K562 (cell line): Measurements from ENCODE around the gene C12orf75. TPM values are rescaled to one million over a fixed set of nuclear protein-coding genes. Genes with fewer than 3 reads are reported as not detected.

ENCODE experiments used
- ATAC-seq: fragments of 200-7000 bp; cut with Tn5 transposase; 3 replicates; pipeline ENCODE4 v1.9.1; 2020; ENCODE audit warnings: moderate library complexity
- BruUV-seq: library from RNA; stranded (reverse); fragments of 400-500 nt; replicated peaks from 2 replicates; lab custom pipeline; 2021; lab: Mats Ljungman, UMichigan
- CTCF ChIA-PET: fragments of 300-600 bp; formaldehyde crosslinking; extraction: SDS; loops from one replicate; lab custom pipeline; 2021; ENCODE audit warnings: low intra/inter-chr PET ratio; lab: Yijun Ruan, JAX
- POLR2A ChIA-PET: fragments of 300-600, 350-650 bp; sonication (Branson Sonifier 250); formaldehyde crosslinking; extraction: SDS; loops from one replicate; lab custom pipeline; 2021; ENCODE audit warnings: antibody characterized with exemption, inconsistent platforms; lab: Yijun Ruan, JAX
- DNase-seq, 4 experiments: peaks; one replicate each; pipeline versions ENCODE4 v3.0.0 to v3.0.0-alpha.2; 2011 to 2018; ENCODE audit warnings: low spot score in 3 of 4, mixed read lengths in 3 of 4; ENCODE audit errors: extremely low read depth in 1 of 4
- FAIRE-seq: peaks from 2 replicates; lab custom pipeline; 2011; peaks lifted over from hg19 to GRCh38; lab: Jason Lieb, UNC
- H2AFZ ChIP-seq: 2 replicates; pipeline ENCODE4 v1.6.0; 2011; ENCODE audit warnings: low read depth, low read length, control low read depth, inconsistent platforms
- H3K27ac ChIP-seq: fragments of 200-600 bp; 3 replicates; pipeline ENCODE4 v1.8.0; 2011; ENCODE audit warnings: low read depth, mild to moderate bottlenecking, control low read depth, inconsistent platforms, low read length, moderate library complexity, mixed read lengths; ENCODE audit errors: extremely low read depth
- H3K27me3 ChIP-seq, 2 experiments: fragments of 300-600 bp in 1 of 2; 2 replicates in 1 of 2; 3 replicates in 1 of 2; pipeline versions ENCODE4 v1.6.0 to v1.8.0; 2011; ENCODE audit warnings: inconsistent platforms in 2 of 2, low read length in 2 of 2, mild to moderate bottlenecking in 1 of 2, mixed read lengths in 1 of 2, moderate library complexity in 1 of 2; ENCODE audit not compliant: control insufficient read depth in 2 of 2, insufficient read depth in 2 of 2
- H3K36me3 ChIP-seq: fragments of 300-600 bp; 3 replicates; pipeline ENCODE4 v1.8.0; 2011; ENCODE audit warnings: mild to moderate bottlenecking, low read length, inconsistent platforms; ENCODE audit not compliant: control insufficient read depth, insufficient read depth
- H3K4me1 ChIP-seq, 2 experiments: fragments of 200-600 bp in 1 of 2; replicated peaks in 1 of 2; 2 replicates in 1 of 2; 3 replicates in 1 of 2; pipeline versions ENCODE4 v1.5.1 to v1.8.0; 2011; ENCODE audit warnings: inconsistent platforms in 2 of 2, low read length in 2 of 2, mild to moderate bottlenecking in 1 of 2, mixed read lengths in 1 of 2, moderate library complexity in 1 of 2; ENCODE audit not compliant: control insufficient read depth in 2 of 2, insufficient read depth in 2 of 2
- H3K4me2 ChIP-seq: 2 replicates; pipeline ENCODE4 v1.6.1; 2011; ENCODE audit warnings: low read length, control low read depth, inconsistent platforms, mixed read lengths; ENCODE audit not compliant: insufficient read depth
- H3K4me3 ChIP-seq: fragments of 200-600 bp; sonication (generic), shearing (Covaris generic); 2 replicates; pipeline ENCODE4 v1.5.1; 2016; ENCODE audit warnings: control low read depth, inconsistent platforms
- H3K79me2 ChIP-seq: fragments of 200-600 bp; 3 replicates; pipeline ENCODE4 v1.8.0; 2011; ENCODE audit warnings: low read length, inconsistent platforms; ENCODE audit not compliant: control insufficient read depth, insufficient read depth
- H3K9ac ChIP-seq, 2 experiments: 2 replicates each; pipeline versions ENCODE4 v1.6.0 to v1.6.1; 2011; ENCODE audit warnings: low read depth in 2 of 2, low read length in 2 of 2, control low read depth in 1 of 2, inconsistent platforms in 1 of 2, mild to moderate bottlenecking in 1 of 2, mixed read lengths in 1 of 2; ENCODE audit not compliant: insufficient read depth in 1 of 2
- H3K9me1 ChIP-seq: one replicate; pipeline ENCODE4 v1.6.0; 2011; ENCODE audit warnings: inconsistent platforms, mild to moderate bottlenecking, low read length, moderate library complexity; ENCODE audit not compliant: control insufficient read depth, insufficient read depth
- H3K9me3 ChIP-seq: replicated peaks from 2 replicates; pipeline ENCODE4 v1.5.1; 2011; ENCODE audit warnings: low read depth, low read length, inconsistent platforms; ENCODE audit not compliant: control insufficient read depth, insufficient read depth
- H4K20me1 ChIP-seq: replicated peaks from 2 replicates; pipeline ENCODE4 v1.6.1; 2011; ENCODE audit warnings: low read length, inconsistent platforms, mixed read lengths; ENCODE audit not compliant: control insufficient read depth, insufficient read depth
- DDX20 ChIP-seq: fragments of 450-650 bp; IDR thresholded peaks from 2 replicates; pipeline ENCODE4 v1.6.1; 2016; ENCODE audit warnings: missing genetic modification characterization, low read depth, mild to moderate bottlenecking, missing compliant biosample characterization, moderate library complexity
- RBM25 ChIP-seq: fragments of 200-400 bp; formaldehyde crosslinking; IDR thresholded peaks from 2 replicates; pipeline ENCODE4 v1.6.1; 2018; ENCODE audit warnings: low read length, low read depth, moderate library complexity; ENCODE audit not compliant: severe bottlenecking
- YBX1 ChIP-seq: fragments of 450-650 bp; IDR thresholded peaks from 2 replicates; pipeline ENCODE4 v1.7.1; 2016; ENCODE audit warnings: mild to moderate bottlenecking
- ZNF766 ChIP-seq: fragments of 200-800 bp; sonication (Bioruptor generic); conservative IDR thresholded peaks from 2 replicates; pipeline ENCODE4 v1.6.1; 2016; ENCODE audit warnings: missing genetic modification characterization, missing compliant biosample characterization
- WGBS: fragments of 100-300 bp; shearing (Covaris generic); methylation state at CpG from one replicate; pipeline ENCODE4 v1.1.6; 2016; ENCODE audit warnings: low coverage, mixed read lengths; ENCODE audit not compliant: insufficient coverage; ENCODE audit errors: missing lambda C conversion rate; 5-methylcytosine and 5-hydroxymethylcytosine counted together
- in situ Hi-C: fragments of 300-500 bp; cut with MboI; formaldehyde crosslinking; loops from 4 replicates; pipeline ENCODE4 v1.15.0; 2018; ENCODE audit warnings: inconsistent platforms, mixed read lengths
- intact Hi-C: fragments of 100-400 bp; cut with micrococcal nuclease; formaldehyde crosslinking; loops from 2 replicates; pipeline ENCODE4 v1.14.2; 2022
- polyA plus RNA-seq, 8 experiments: library from polyadenylated mRNA; depleted of rRNA in 4 of 8; stranded (reverse) in 5 of 8; unstranded in 3 of 8; fragments of >200 nt; fragmentation: Nextera tagmentation in 2 of 8; fragmentation: Illumina TruSeq in 1 of 8; extraction: Ambion mirVana in 2 of 8; extraction: Trizol in 1 of 8; gene quantifications; 2 replicates each; pipeline versions ENCODE4 v1.2.1 to v1.2.3, GENCODE V29; 2011 to 2014; ENCODE audit warnings: inconsistent platforms in 1 of 8, missing spikeins in 1 of 8
- total RNA-seq, 7 experiments: library from RNA; depleted of rRNA in 6 of 7; stranded (reverse); fragments of >200 nt in 6 of 7; fragmentation: Illumina TruSeq in 2 of 7; extraction: Trizol in 2 of 7; gene quantifications; 2 replicates each; pipeline versions ENCODE4 v1.2.1 to v1.2.3, GENCODE V29; 2011 to 2021; ENCODE audit warnings: low replicate concordance in 1 of 7
- TF ChIP-seq, protein P1 (sequence below): fragments of 250-450 bp; sonication (Bioruptor Pico); IDR thresholded peaks from 2 replicates; pipeline ENCODE4 v1.4.0; 2020

C12orf75 gene
- total and polyA plus RNA-seq, 9 of the 15 experiments (the other 6 are each of a cell fraction or from before 2014, with no cell fraction given), result 0.06 to 0.82 (median 0.26) TPM; not detected in 3

DNA sequence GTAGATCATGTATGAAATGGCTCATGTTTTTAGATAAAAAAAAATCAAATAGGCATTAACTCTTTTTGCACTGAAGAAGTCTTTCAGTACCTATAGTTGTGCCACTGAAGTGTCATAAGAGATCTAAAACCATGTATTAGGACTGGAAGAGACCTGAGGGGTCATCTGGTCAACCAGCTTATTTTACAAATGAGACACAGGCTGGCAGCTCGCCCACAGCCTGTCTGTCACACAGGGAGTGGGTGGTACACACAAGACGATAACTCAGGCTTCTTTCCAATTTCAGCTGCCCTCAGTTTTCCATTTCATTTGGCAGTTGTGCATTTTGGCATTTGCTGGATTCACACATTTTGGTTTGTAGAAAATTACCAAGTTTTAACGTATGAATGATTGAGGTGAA is 34.7 kb downstream of the C12orf75 start (continued):
- TF ChIP-seq, protein P1, sequence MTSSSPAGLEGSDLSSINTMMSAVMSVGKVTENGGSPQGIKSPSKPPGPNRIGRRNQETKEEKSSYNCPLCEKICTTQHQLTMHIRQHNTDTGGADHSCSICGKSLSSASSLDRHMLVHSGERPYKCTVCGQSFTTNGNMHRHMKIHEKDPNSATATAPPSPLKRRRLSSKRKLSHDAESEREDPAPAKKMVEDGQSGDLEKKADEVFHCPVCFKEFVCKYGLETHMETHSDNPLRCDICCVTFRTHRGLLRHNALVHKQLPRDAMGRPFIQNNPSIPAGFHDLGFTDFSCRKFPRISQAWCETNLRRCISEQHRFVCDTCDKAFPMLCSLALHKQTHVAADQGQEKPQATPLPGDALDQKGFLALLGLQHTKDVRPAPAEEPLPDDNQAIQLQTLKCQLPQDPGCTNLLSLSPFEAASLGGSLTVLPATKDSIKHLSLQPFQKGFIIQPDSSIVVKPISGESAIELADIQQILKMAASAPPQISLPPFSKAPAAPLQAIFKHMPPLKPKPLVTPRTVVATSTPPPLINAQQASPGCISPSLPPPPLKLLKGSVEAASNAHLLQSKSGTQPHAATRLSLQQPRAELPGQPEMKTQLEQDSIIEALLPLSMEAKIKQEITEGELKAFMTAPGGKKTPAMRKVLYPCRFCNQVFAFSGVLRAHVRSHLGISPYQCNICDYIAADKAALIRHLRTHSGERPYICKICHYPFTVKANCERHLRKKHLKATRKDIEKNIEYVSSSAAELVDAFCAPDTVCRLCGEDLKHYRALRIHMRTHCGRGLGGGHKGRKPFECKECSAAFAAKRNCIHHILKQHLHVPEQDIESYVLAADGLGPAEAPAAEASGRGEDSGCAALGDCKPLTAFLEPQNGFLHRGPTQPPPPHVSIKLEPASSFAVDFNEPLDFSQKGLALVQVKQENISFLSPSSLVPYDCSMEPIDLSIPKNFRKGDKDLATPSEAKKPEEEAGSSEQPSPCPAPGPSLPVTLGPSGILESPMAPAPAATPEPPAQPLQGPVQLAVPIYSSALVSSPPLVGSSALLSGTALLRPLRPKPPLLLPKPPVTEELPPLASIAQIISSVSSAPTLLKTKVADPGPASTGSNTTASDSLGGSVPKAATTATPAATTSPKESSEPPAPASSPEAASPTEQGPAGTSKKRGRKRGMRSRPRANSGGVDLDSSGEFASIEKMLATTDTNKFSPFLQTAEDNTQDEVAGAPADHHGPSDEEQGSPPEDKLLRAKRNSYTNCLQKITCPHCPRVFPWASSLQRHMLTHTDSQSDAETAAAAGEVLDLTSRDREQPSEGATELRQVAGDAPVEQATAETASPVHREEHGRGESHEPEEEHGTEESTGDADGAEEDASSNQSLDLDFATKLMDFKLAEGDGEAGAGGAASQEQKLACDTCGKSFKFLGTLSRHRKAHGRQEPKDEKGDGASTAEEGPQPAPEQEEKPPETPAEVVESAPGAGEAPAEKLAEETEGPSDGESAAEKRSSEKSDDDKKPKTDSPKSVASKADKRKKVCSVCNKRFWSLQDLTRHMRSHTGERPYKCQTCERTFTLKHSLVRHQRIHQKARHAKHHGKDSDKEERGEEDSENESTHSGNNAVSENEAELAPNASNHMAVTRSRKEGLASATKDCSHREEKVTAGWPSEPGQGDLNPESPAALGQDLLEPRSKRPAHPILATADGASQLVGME (CRISPR knock-in tag), result no peak
- TF ChIP-seq YBX1 (no peak), DDX20 (no peak)

DNA sequence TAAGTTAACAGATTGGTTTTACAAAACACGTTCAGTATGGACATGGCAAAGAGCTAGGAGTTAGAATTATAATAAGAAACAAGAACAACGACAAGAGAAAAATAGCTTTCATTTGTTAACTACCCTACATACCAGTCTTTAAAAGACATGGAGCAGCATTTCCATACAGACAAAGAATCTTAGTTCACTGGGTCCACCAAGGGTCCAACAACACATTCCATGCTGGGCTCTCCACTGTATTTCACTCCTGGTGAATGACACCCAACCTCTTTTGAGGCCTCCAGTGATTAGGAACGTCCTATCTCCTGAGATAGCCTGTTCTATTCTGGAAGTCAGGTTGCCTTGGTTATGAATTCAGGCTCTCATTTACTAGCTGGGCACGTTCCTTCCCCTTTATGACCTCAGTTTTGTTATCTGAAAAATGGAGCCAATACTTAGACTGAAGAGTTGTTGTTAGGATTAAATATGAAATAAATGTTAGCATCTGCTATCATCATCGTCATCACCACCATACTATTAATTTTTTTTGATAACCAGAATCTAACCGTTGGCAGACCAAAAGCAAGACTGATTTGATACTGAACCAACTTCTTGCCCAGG is 37.7 kb downstream of the C12orf75 start:
- POLR2A ChIA-PET, result no interaction called here
- no peaks in the 10 kb centered on the region for H3K4me1 ChIP-seq
- ATAC-seq (no peak), DNase-seq (no peak), FAIRE-seq (no peak)
- H4K20me1 ChIP-seq, result no peaks in the 10 kb centered on the region
- no TSS peak for BruUV-seq
- H3K4me3 ChIP-seq, result no peak overlapping the region
- H3K79me2 ChIP-seq, result no peaks in the 10 kb centered on the region
- H2AFZ ChIP-seq, result no peak overlapping the region
- in situ Hi-C loops (no loop called here), intact Hi-C loops (no loop called here)
- CTCF ChIA-PET, result no interaction called here
- no peak overlapping the region for H3K9ac ChIP-seq
- no peaks in the 10 kb centered on the region for H3K36me3 ChIP-seq
- H3K4me2 ChIP-seq, result no peak overlapping the region
- H3K9me1 ChIP-seq, result no peaks in the 10 kb centered on the region
- TF ChIP-seq ZNF766 (CRISPR knock-in tag), result no peak
- peak; percentile 42 for TF ChIP-seq RBM25
- H3K27me3 ChIP-seq, result no peaks in the 10 kb centered on the region; a peak in 1 of 5 replicates
- H3K9me3 ChIP-seq, result no peaks in the 10 kb centered on the region
- WGBS, result 0% methylated on average over 6 of the region's 6 CpGs
- no peak overlapping the region for H3K27ac ChIP-seq
